Fibroblast of the conjunctiva (primary cell): ENCODE measurements around the gene PHF14.

ENCODE experiments used
- DNase-seq: peaks from one replicate; pipeline ENCODE4 v3.0.0-alpha.2; 2010; ENCODE audit warnings: low read depth

The PHF14 gene

GRCh38 chr7:11210374-11210773 is 236.7 kb downstream of the PHF14 start:
- no peak for DNase-seq

GRCh38 chr7:11212080-11212711 is 238.5 kb downstream of the PHF14 start:
- peak; percentile 70 for DNase-seq

- DNase-seq, result peak; percentile 69
Measured at GRCh38 chr7:11212816-11213215, 239.1 kb downstream of the PHF14 start.

- DNase-seq, result no peak
Measured at GRCh38 chr7:11213266-11213665, 239.6 kb downstream of the PHF14 start.

- no peak for DNase-seq
Measured at GRCh38 chr7:11216276-11216675, 242.6 kb downstream of the PHF14 start.

- DNase-seq, result no peak
Measured at GRCh38 chr7:11217848-11218565, 244.3 kb downstream of the PHF14 start.
